GM12872 (cell line): ENCODE measurements around the gene MBP.

ENCODE experiments used
- CTCF ChIP-seq: IDR thresholded peaks from 3 replicates; pipeline ENCODE4 v1.5.1; 2011; ENCODE audit warnings: low read depth, mild to moderate bottlenecking, low read length, moderate library complexity; ENCODE audit not compliant: insufficient read depth

MBP gene

DNA sequence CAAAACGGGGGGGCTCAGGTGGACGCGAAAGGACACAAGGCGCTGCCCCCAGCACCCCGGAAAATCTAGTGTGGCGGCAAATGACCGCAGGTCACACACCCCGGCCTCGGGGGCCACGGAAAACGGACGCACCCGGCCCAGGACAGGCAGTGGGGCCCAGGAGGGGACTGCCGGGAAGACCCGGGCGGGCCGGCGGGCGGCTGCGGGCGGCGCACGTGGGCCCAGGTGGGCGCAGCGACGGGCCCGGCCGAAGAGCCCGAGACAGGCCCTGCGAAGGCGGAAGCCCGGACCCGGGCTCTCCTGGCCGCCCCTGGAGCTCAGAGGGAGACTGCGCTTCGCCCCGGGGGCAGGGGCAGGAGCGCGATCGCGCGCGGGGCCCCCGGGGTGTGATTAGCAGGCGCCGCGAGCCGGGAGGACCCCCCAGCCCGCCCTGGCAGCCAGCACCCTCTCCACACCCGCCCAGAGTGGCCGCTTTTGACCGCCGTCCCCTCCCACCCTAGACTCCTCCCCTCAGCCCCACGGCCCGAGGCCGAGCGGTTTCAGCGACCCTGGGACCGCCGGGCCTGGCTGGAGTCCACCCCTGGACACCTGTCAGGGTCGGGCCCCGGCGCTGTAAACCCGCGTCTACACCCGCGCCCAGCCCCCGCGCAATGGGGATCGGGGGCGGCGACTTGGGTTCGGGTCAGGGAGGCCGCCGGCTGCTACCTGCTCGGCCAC, 773 bp downstream of the MBP start:
- no peak for TF ChIP-seq CTCF

GRCh38 chr18:77131100-77131651, 1.4 kb downstream of the MBP start:
- no peak for TF ChIP-seq CTCF

GRCh38 chr18:77130229-77131099, 2.1 kb downstream of the MBP start:
- TF ChIP-seq CTCF, result no peak

DNA sequence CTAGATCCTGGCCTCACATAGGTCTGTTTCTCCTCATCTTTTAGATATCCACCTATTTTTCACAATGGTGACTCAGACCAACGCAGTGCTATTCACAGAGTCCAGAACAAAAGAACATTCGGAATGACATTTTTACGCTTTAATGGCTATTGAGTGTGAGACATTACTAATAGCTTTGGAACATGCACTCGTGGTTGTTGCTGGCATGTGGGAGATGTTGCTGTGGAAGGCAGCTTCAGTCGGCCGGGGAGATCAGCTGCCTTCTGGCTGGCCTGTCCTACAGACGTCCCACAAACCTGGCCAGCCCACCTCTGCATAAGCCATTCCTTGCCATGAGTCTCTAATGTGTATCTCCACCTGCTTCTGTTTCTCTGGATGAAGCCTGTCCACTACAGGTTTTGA, 3.4 kb downstream of the MBP start:
- no peak for TF ChIP-seq CTCF

DNA sequence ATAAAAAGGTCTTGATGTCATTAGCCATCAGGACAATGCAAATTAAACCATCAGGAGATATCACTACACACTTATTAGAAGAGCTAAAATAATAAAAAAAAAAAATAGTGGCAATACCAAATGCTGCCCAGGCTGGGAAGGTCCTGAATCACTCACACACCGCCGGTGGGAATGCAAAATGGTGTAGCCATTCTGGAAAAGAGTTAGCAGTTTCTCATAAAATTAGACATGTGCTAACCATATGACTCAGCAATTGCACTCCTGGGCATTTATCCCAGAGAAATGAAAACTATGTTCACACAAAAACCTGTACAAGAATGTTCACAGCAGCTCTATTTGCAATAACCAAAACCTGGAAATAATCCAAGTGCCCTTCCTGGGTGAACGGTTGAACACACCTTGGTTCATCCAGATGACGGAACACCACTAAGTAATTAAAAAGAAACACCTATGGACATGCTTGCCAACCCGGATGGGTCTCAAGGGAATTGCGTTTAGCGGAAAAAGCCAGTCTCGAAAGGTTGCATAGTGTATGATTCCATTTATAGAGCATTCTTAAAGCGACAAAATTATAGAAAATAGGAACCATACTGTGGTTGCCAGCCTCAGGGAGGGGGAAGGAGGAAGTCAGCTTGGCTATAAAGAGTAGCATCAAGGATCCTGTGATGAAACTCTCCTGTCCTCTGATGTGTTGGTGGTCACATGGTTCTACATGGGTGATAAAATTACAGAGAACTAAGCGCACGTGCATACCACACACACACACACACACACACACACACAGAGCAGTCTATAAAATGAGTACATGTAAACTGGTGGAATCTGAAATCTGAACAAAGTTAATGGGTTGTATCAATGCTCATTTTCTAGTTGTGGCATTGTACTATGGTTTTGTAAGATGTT, 4.6 kb downstream of the MBP start:
- TF ChIP-seq CTCF, result no peak

DNA sequence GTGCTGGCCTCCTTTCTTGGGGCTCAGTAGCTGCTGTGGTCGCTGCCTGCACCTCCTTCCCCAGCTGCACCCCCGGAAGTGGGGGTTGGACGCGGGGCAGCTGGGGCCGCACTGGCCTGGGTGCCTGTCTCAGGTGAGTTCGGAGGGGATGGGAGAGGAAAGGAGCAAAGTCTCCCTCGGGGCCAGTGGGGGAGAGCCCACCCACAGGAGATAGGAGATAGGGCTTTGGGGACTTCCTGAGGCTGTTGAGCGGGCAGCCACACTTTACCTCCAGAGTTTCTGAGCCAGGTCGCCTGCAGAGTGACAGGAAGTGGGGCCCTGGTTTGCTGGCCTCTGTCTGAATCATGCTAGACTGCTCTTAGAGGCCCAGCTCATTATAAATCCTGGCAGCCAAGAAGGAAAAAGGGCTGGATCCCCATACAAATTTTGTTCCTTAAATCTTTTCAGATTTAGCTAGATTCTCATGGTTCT, 8.1 kb downstream of the MBP start:
- TF ChIP-seq CTCF, result no peak
